ENCODE results near the gene WNT3A.

The WNT3A gene

GRCh38 chr1:228088586-228089498 is 82.0 kb downstream of the WNT3A start:
- DNase-seq: no peak

- no peak for DNase-seq
These were observed 83.0 kb downstream of the WNT3A start for GRCh38 chr1:228089519-228090380.

GRCh38 chr1:228090613-228091081 is 83.8 kb downstream of the WNT3A start:
- DNase-seq: no peak

GRCh38 chr1:228091084-228091483 is 84.3 kb downstream of the WNT3A start:
- DNase-seq: no peak

- no peak for DNase-seq
These were observed 85.7 kb downstream of the WNT3A start for GRCh38 chr1:228092342-228093049.

DNA sequence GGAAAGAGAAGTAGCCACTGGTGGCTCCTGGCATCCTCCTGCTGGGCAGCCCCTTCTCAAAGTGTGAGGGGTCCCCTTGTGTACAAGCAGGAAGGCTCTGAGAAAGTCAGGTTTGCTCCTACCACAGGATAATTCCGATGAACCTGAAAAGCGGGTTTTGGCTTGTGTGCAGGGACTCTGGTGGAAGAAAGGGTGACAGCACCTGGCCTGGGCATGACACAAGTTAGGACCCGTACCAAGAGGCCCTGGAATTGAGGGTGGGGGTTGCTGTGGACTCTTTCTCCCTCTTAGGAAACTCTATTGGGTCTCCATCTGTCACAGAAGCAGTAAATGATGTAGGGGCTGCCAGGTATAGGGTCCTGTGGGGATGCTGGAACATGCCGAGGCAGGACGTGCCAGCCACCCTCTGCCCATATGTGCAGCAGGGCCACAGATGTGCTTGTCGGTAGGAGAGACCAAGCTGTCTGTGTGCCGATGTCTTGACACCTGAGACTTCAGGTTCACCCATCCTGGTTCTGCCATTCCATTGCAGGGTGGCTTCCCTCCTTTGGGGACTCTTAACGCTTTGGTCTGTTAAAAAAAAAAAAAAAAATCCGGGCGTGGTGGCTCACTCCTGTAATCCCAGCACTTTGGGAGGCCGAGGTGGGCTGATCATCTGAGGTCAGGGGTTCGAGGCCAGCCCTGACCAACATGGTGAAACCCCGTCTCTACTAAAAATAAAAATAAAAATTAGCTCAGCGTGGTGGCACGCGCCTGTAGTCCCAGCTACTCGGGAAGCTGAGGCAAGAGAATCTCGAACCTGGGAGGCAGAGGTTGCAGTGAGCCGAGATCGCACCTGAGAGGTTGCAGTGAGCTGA is 86.5 kb downstream of the WNT3A start:
- DNase-seq: no peak

DNA sequence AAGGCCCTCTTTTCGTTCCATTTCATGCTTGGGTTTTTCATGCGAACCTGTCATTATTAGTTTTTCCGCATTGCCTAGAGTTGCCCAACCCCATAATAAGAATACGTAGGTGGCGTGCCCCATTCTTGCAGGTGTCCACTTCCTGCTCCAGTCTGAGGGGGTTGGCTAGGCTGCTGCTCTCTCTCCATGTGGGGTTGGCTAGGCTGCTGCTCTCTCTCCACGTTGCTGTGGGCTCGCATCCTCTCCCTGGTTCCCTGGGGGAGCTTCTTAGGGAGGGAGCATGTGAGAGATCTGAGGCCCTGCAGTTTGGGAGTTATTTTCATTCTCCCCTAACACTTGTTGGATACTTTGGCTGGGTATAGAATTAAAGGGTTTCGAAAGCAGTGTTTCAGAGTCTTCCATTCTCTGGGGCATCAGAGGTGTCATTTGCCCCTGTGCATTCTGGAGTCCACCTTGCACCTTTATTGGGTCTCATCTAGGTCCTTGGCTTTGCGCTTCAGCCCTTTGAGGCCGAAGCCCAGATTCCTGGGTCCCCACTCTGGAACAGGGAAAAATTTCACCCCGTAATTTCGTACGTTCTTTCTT is 87.7 kb downstream of the WNT3A start:
- no peak for DNase-seq

GRCh38 chr1:228095161-228095560 is 88.4 kb downstream of the WNT3A start:
- no peak for DNase-seq

DNA sequence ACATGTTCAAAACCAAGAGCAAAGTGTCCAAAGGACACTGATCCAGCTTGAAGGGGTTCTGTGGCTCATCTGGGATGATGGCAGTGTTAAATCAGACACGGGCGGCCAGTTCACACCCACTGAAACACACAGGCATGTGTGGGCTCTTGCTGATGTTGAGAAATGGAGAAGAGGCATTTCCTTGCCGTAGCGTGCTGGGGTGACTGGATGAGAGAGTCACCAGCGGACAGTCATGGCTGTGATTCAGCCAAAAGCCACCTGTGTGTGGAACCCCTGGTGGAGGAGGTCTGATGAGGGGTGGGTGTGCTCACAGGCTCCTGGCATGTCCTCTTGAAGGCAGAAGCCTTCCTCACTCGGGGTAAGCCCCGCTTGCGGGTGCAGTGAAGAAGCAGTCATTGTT is 89.1 kb downstream of the WNT3A start:
- DNase-seq: no peak

DNA sequence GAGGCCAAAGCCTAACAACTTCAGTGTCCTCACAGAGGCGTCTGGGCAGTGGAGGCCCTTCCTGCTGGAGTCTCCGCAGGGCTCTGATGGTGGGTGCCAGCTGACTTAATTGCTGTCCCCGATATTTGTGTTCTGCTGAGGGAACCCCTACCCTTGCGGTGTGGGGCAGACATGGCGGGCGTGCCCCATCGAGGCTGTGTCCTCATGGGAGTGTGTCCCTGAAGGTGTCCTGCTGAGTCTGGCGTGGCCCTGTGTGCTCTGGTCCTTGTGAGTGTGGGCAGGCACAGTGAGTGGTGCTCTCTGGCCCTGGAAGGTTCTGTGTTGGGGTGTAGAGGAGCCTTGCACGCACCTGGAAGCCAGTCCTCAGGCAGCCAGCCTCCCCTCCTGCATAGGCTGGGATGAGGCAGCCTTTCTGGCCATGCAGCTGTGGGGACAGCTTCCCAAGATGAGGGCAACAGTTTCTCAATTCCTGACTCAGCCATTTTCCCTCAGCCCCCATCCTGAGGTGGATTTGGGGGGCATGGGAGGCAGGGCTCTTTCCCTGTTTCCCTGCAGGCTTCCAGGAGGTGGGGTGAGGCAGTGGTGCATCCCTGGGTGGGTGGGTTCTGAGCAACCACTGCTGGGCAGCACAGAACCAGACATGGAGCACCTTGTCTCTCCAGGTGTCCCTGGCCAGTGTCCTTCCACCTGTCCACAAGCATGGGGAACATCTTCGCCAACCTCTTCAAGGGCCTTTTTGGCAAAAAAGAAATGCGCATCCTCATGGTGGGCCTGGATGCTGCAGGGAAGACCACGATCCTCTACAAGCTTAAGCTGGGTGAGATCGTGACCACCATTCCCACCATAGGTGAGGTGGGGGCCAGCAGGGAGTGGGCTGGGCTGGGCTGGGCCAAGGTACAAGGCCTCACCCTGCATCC is 89.9 kb downstream of the WNT3A start:
- no peak for DNase-seq

- DNase-seq: no peak
These were observed 90.7 kb downstream of the WNT3A start for GRCh38 chr1:228097333-228098081.

DNA sequence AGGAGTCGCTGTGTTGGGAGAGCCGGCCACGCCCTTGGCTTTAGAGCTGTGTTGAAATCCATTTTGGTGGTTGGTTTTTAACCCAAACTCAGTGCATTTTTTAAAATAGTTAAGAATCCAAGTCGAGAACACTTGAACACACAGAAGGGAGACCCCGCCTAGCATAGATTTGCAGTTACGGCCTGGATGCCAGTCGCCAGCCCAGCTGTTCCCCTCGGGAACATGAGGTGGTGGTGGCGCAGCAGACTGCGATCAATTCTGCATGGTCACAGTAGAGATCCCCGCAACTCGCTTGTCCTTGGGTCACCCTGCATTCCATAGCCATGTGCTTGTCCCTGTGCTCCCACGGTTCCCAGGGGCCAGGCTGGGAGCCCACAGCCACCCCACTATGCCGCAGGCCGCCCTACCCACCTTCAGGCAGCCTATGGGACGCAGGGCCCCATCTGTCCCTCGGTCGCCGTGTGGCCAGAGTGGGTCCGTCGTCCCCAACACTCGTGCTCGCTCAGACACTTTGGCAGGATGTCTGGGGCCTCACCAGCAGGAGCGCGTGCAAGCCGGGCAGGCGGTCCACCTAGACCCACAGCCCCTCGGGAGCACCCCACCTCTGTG is 91.6 kb downstream of the WNT3A start:
- DNase-seq: no peak

DNA sequence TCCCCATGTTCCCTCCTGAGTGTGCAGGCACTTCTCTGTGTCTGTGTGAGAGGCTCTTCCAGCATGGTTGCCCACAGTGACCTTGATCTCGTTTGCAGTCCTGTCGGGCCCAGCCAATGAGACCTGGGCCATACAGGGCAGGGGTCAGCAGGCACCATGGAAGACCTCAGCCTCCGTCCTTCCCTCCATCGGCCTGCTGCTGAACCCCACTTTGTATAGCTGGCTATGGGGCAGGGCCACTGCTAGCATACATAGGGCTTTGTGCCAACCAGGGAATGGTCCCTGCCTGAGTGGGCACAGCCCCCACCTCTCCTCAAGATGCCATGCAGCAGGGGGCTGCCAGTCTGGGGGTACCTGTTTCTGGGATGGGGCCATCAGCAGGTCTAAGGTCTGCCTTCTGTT is 92.5 kb downstream of the WNT3A start:
- no peak for DNase-seq

GRCh38 chr1:228100822-228101613 is 94.2 kb downstream of the WNT3A start:
- no peak for DNase-seq

DNA sequence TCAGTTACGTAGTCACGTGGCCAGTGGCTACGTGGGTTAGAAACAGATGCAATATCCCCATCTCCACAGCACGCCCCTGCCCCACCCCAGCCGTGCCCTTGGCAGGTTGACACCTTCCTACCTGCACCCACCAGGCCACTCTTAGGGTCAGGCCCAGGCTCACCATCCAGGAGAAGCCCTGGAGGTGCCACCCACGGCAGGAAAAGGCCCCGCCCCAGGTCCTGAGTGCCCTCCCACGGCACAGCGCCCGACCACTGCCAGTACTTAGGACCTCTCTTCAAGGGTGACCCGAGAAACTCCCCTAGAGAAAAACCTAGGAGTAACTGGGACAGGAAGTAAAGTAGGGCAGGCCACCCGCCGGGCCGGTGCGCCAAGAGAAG is 94.8 kb downstream of the WNT3A start:
- no peak for DNase-seq

- DNase-seq: peak; percentile 61
These were observed 95.4 kb downstream of the WNT3A start for GRCh38 chr1:228101994-228102790.

DNA sequence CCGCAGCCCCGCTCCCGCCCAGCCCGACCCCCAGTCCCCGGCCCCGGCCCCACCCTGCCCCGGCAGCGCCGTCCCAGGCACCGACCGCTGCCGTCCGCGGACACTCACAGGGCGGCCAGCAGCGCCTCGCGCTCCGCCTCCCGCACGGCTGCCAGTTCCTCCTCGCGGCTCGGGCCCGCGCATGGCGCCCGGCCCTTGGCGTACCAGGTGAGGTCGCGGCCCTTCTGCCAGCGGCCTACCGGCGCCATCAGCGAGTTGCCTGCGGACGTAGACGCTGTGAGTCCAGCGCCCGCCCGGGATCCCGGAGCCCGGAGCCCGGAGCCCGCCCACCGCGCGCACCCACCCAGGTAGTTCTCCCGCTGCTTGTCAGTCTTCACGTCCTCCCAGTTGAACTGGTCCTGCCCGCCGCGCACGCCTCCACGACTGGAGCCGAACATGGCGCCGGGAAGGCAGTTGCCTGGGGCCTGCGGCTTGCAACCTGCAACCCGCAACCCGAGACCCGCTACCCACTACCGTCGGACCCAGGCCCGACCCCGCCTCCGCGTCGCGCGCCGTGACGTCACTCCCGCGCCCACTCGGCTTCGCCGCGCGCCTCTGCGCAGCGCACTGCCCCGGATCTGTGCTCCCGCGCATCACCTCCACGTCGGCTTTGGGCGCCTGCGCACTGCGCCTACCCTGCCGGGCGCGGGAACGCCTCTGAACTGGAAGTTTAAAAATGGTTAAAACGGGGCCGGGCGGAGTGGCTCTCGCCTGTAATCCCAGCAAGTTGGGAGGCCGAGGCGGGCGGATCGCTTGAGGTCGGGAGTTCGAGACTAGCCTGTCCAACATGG is 96.2 kb downstream of the WNT3A start, which contains the start of gene C1orf35:
TSS of gene C1orf35 (minus strand) at position 535 of the 830 bp plus-strand sequence. CDS start at position 437, 98 bp downstream.
- DNase-seq: peak; percentile 94
